Measurements from ENCODE around the gene AGFG2. TPM values are rescaled to one million over a fixed set of nuclear protein-coding genes. Genes with fewer than 3 reads are reported as not detected.

AGFG2 gene
- total RNA-seq, 3 donors from 2014 or later: 12.2 to 24.7 (median 18.7) TPM

DNA sequence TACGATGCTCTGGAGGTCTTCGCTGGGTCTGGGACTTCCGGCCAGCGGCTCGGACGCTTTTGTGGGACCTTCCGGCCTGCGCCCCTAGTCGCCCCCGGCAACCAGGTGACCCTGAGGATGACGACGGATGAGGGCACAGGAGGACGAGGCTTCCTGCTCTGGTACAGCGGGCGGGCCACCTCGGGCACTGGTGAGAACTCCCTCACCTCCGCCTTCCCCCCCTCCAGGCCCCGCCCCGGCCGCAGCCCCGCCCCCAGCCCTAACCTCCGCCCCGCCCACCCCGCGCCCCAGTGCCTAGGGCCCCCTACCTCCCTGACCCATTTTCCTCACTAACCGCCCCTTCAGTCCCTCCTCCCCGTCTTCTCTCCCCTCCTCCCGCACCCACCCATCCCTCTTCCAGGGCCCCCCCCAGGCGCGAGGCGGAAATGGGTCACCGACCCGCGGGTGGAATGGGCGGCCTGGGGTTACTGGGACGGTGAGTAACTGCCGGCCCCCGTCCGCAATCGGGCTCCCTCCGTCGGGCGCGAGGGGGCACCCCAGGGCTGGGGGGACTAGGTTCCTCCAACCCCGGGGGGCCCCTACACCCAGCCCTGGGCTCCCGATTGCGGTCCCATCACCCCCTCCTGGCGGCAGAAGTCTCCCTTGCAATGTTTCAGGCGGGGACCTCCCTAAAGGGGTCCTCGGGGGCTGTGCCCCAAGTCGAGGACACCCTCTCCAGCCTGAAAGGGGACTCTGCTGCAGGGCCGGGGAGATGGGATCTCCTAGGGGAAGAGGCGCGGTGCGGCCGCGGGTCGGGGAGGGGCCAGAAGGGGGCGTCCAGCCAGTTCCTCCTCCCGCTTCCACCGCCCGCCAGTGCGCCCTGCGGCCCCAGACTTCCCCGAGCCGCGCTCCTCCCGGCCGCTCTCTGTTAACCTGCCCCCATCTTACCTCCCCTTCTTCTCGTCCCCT is 65.3 kb downstream of the AGFG2 start:
- H3K4me1 ChIP-seq: no peaks in the 10 kb centered on the region
- no peaks in the 10 kb centered on the region for H3K27me3 ChIP-seq
- TF ChIP-seq, protein P1, sequence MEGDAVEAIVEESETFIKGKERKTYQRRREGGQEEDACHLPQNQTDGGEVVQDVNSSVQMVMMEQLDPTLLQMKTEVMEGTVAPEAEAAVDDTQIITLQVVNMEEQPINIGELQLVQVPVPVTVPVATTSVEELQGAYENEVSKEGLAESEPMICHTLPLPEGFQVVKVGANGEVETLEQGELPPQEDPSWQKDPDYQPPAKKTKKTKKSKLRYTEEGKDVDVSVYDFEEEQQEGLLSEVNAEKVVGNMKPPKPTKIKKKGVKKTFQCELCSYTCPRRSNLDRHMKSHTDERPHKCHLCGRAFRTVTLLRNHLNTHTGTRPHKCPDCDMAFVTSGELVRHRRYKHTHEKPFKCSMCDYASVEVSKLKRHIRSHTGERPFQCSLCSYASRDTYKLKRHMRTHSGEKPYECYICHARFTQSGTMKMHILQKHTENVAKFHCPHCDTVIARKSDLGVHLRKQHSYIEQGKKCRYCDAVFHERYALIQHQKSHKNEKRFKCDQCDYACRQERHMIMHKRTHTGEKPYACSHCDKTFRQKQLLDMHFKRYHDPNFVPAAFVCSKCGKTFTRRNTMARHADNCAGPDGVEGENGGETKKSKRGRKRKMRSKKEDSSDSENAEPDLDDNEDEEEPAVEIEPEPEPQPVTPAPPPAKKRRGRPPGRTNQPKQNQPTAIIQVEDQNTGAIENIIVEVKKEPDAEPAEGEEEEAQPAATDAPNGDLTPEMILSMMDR (IDR thresholded peaks at IDR 0.05): peak; percentile 44 to 61 (median 45)
- TF ChIP-seq POLR2AphosphoS5 (IDR thresholded peaks at IDR 0.05) (peak in 2 of 3 donors; percentile 38 to 63), POLR2A (IDR thresholded peaks at IDR 0.05) (peak; percentile 47)

DNA sequence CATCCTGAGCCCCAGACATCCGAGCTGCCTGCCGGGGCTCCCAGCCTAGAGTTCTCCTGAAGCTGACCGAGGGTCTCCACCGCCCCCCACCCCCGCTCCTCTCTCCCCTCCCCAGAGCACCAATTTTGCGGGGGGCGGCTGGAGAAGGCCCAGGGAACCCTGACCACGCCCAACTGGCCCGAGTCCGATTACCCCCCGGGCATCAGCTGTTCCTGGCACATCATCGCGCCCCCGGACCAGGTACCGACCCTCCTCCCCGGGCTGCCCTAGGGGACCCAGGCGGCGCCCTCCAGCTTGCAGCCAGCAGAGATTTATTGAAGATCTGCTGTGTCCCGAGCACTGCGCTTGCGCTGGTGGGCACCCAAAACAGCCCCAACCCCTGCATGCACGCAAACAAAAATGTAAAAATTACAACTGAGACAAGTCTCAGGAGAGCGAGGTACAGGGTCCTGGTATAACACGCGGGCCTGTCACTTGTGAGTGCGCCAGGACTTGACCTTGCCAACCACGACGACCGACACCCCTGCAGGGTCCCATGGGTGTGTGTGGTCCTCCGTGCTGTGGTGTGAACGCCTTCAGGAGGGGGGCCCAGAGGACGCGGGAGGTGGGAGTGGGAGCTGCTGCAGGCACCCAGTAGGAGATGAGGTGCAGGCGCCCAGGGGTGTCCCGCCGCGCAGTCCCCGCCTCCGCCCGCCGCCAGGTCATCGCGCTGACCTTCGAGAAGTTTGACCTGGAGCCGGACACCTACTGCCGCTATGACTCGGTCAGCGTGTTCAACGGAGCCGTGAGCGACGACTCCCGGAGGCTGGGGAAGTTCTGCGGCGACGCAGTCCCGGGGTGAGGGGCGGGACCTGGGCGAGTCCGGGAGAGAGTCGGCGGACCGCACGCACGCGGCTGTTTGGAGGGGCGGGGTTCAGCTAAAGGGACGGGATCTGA is 66.2 kb downstream of the AGFG2 start:
- peak overlapping the region; percentile 63 to 76 (median 69) for H3K4me3 ChIP-seq
- intact Hi-C loops (cut with DNase I; ENCODE audit: low total_unique reads): loop anchor here (10.0 kb wide), 1 partner anchor 70 kb away; the partner anchor contains the start of gene GNB2
- no peaks in the 10 kb centered on the region for H3K9me3 ChIP-seq
- H3K4me1 ChIP-seq: no peaks in the 10 kb centered on the region
- peak overlapping the region; percentile 82 for H3K27ac ChIP-seq
- TF ChIP-seq, protein P1 (IDR thresholded peaks at IDR 0.05): no peak
- H3K27me3 ChIP-seq: no peaks in the 10 kb centered on the region
- DNase-seq (ENCODE audit: low spot score in 2 of 2): no peak
- H3K36me3 ChIP-seq: no peaks in the 10 kb centered on the region

More for the DNA sequence above, 65.3 kb downstream of the AGFG2 start:
- Histone ChIP-seq H3K9me3 (no peaks in the 10 kb centered on the region), H3K4me3 (peak overlapping the region; percentile 63 to 76 (median 69)), H3K27ac (peak overlapping the region; percentile 82), H3K36me3 (no peaks in the 10 kb centered on the region)
- DNase-seq (ENCODE audit: low spot score in 2 of 2): peak; percentile 51 to 69
- intact Hi-C loops (cut with DNase I; ENCODE audit: low total_unique reads): loop anchor here (10.0 kb wide), 1 partner anchor 70 kb away; the partner anchor contains the start of gene GNB2

DNA sequence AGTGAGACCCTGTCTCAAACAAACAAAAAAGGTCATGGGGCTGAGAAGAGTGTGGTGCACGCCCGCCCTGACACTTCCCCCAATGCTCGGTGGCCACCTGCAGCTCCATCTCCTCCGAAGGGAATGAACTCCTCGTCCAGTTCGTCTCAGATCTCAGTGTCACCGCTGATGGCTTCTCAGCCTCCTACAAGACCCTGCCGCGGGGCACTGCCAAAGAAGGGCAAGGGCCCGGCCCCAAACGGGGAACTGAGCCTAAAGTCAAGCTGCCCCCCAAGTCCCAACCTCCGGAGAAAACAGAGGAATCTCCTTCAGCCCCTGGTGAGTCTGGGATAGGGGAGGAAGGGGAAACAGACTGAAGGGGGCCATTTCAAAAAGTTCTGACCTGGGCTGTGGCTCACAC is 67.3 kb downstream of the AGFG2 start:
- DNase-seq (ENCODE audit: low spot score in 2 of 2): no peak
- H3K27ac ChIP-seq: peak overlapping the region in 1 of 2 donors; percentile 82
- no peak overlapping the region for H3K4me3 ChIP-seq
- intact Hi-C loops (cut with DNase I; ENCODE audit: low total_unique reads): loop anchor here (10.0 kb wide), 1 partner anchor 68 kb away; the partner anchor contains the start of gene GNB2
- H3K36me3 ChIP-seq: no peaks in the 10 kb centered on the region
- no peaks in the 10 kb centered on the region for H3K9me3 ChIP-seq
- no peaks in the 10 kb centered on the region for H3K27me3 ChIP-seq
- no peaks in the 10 kb centered on the region for H3K4me1 ChIP-seq
- TF ChIP-seq POLR2AphosphoS5 (IDR thresholded peaks at IDR 0.05) (no peak), POLR2A (IDR thresholded peaks at IDR 0.05) (no peak)
- TF ChIP-seq, protein P1 (IDR thresholded peaks at IDR 0.05): no peak

DNA sequence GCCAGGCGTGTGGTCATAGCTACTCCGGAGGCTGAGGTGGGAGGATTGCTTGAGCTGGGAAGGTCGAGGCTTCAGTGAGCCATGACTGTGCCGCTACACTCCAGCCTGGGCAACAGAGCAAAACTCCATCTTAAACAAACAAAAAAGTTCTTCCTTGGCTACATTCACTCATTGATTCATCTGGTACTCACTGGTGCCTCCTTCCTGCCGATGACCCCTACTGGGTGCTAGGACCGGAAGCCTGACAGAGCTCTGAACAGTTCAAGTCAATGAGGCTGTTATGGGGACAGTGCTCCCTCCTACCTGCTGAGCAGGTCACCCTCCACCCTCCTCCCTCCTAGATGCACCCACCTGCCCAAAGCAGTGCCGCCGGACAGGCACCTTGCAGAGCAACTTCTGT is 68.1 kb downstream of the AGFG2 start:
- Histone ChIP-seq H3K27me3 (no peaks in the 10 kb centered on the region), H3K27ac (no peak overlapping the region), H3K4me1 (no peaks in the 10 kb centered on the region), H3K4me3 (no peak overlapping the region), H3K36me3 (no peaks in the 10 kb centered on the region), H3K9me3 (no peaks in the 10 kb centered on the region)
- no peak for DNase-seq (ENCODE audit: low spot score in 2 of 2)
- TF ChIP-seq POLR2A (IDR thresholded peaks at IDR 0.05) (no peak), POLR2AphosphoS5 (IDR thresholded peaks at IDR 0.05) (no peak)
- TF ChIP-seq, protein P1 (IDR thresholded peaks at IDR 0.05): no peak
- intact Hi-C loops (cut with DNase I; ENCODE audit: low total_unique reads): loop anchor here (10.0 kb wide), 1 partner anchor 68 kb away; the partner anchor contains the start of gene GNB2

Data from breast epithelium (tissue), 4 donors.